Activated T-helper 17 cell treated with anti-CD3 and anti-CD28 coated beads, Interleukin-2, amount 50 U/mL, for 72 hours (primary cell): Measurements from ENCODE around the gene PRKD1. TPM values are rescaled to one million over a fixed set of nuclear protein-coding genes. Genes with fewer than 3 reads are reported as not detected.

ENCODE experiments used
- ATAC-seq: fragments of 150-1000 bp; cut with Tn5 transposase; replicated peaks from 2 replicates; pipeline ENCODE4 v1.10.0; 2021; ENCODE audit warnings: mild to moderate bottlenecking, moderate library complexity
- H3K27ac Mint-ChIP-seq: one replicate; pipeline ENCODE4 v1.8.0; 2022; ENCODE audit warnings: mixed read lengths
- H3K27me3 Mint-ChIP-seq: one replicate; pipeline ENCODE4 v1.8.0; 2022; ENCODE audit warnings: mixed read lengths
- H3K36me3 Mint-ChIP-seq: one replicate; pipeline ENCODE4 v1.8.0; 2022; ENCODE audit warnings: low read depth, mild to moderate bottlenecking, mixed read lengths
- H3K4me1 Mint-ChIP-seq: one replicate; pipeline ENCODE4 v1.8.0; 2022; ENCODE audit warnings: mixed read lengths
- H3K4me3 Mint-ChIP-seq: one replicate; pipeline ENCODE4 v1.8.0; 2022; ENCODE audit warnings: mild to moderate bottlenecking, mixed read lengths
- H3K9me3 Mint-ChIP-seq: one replicate; pipeline ENCODE4 v1.8.0; 2022; ENCODE audit warnings: mixed read lengths
- total RNA-seq, 2 donors: library from RNA; stranded (reverse); gene quantifications; one replicate each; pipeline ENCODE4 v1.2.3, GENCODE V29; 2022

PRKD1 gene
- total RNA-seq, 2 donors from 2014 or later, result not detected

DNA sequence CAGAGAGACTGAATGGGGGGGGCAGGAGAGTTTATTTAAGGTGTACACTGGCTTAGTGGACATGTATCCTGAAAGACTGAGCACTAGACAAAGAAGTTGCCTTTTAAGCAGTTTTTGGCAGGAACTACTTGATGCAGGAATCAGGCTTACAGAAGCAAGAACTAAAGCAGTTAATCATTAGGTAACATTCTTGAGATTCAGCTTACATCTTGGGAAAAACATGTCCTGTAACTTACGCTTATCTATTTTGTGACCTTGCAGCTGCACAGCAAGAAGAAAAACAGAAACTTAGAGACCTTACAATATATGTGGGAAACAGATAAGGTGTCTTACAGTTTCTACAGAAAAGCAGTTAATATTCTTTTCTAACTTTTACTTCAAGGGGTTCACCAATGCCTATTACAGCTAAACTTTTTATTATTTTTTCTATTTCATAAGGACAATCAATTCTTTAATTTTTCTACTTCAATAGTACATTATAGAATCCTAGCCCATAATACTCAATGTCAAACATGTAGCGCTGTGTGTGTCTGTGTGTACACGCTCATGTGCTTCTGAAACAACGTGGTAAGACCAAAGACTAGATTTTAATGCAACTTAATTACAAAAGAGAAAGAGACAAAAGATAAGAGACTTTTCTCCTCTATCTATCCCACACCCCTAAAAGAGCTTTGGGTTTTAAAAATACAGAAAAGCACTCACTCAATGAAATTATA is 276.9 kb downstream of the PRKD1 start:
- no peaks in the 10 kb centered on the region for H3K36me3 Mint-ChIP-seq
- no peaks in the 10 kb centered on the region for H3K4me1 Mint-ChIP-seq
- peaks cover 16% of the 10 kb centered on the region for H3K9me3 Mint-ChIP-seq
- no peak overlapping the region for H3K27ac Mint-ChIP-seq
- H3K27me3 Mint-ChIP-seq, result no peaks in the 10 kb centered on the region
- no peak overlapping the region for H3K4me3 Mint-ChIP-seq
- ATAC-seq, result no peak

DNA sequence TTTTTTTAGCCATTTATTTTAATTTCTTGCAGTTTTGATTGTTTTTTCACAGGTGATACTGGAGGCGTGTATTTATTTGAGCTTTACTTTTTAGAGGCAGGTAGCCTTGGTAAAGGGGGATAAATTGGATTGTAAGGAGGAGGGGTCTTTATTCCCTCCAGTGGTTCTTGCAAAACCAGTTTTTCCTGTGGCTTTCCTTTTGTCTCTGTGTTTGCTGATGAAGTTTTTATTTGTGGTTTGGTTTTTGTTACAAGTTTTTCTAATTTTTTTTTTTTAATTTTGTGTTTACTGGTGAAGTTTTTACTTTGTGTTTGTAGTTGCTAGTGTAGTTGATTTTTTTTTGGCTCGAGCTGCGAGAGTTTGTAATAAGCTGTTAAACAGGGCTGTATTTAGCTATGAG is 278.5 kb downstream of the PRKD1 start:
- Mint-ChIP-seq H3K4me3 (no peak overlapping the region), H3K36me3 (no peaks in the 10 kb centered on the region), H3K9me3 (peaks cover 18% of the 10 kb centered on the region), H3K27me3 (no peaks in the 10 kb centered on the region), H3K27ac (no peak overlapping the region), H3K4me1 (no peaks in the 10 kb centered on the region)
- ATAC-seq, result no peak

DNA sequence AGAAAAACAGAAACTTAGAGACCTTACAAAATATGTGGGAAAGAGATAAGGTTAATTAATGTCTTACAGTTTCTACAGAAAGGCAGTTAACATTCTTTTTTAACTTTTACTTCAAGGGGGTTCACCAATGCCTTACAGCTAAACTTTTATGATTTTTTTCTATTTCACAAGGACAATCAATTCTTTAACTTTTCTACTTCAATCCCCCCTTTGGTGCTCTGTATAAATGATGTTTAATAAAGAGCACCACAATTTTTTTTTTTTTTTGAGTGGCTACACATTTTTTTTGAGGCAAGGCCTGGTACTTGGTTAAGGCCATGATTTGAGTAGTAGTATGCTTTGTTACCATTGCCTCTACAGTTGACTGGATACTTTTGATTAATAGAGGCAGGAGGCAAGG is 279.6 kb downstream of the PRKD1 start:
- Mint-ChIP-seq H3K27me3 (no peaks in the 10 kb centered on the region), H3K4me1 (no peaks in the 10 kb centered on the region), H3K27ac (no peak overlapping the region), H3K9me3 (peaks cover 18% of the 10 kb centered on the region), H3K4me3 (no peak overlapping the region), H3K36me3 (no peaks in the 10 kb centered on the region)
- ATAC-seq, result no peak

DNA sequence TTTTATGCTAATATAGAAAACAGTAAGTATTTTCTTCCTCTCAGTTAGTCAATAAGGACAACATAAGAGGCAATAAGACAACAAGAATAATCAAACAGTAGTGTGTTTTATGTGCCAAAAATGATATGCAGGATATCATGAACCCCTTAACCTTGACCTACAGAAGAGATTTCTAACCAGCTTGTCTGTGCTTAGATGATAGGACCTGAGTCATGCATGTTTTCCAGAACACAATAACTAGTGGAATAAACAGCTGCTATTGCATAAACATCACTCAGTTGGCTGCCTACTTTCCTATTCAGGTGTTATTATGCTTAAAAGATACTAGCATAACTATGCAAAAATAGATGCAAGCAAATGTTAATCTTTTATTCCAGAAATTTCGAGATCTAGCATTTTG is 282.5 kb downstream of the PRKD1 start:
- Mint-ChIP-seq H3K4me1 (no peaks in the 10 kb centered on the region), H3K27me3 (no peaks in the 10 kb centered on the region), H3K36me3 (no peaks in the 10 kb centered on the region), H3K9me3 (peaks cover 17% of the 10 kb centered on the region), H3K27ac (no peak overlapping the region), H3K4me3 (no peak overlapping the region)
- ATAC-seq, result no peak

DNA sequence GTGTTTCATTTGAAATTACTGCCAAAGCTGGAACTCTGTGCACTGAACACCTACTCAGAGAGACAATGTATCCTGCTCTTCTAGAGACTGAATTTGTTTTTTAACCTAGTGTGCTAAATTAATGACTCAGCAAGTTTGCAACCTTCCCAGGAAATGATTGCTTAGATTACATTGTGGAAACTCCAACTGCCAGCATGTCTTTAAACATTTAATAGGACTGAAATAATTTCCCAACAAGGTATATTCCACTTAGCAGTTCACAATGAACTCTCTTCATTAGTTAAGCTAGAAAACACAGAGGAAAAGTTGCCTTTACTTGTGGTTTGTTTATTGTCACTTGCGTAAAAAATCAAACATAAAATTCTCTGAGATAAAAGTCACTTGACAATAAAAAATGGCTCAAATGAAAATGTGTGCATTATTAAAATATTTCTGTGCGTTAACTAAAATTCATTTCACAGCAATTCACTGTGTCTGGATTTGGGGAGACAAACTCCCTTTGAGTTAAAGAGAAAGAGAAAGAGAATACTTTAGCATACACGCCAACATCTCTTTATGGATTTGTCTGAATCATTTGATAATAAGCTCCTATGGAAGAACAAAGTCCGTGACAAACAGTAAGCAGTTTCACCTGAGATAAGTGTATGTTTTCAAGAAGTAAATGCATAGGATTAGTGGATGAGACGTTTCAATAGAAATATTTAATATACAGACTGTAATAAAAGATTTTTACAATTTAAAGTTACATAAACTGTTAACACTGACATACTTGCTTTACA is 284.0 kb downstream of the PRKD1 start:
- no peaks in the 10 kb centered on the region for H3K36me3 Mint-ChIP-seq
- ATAC-seq, result no peak
- H3K9me3 Mint-ChIP-seq, result peaks cover 12% of the 10 kb centered on the region
- no peak overlapping the region for H3K27ac Mint-ChIP-seq
- no peak overlapping the region for H3K4me3 Mint-ChIP-seq
- H3K27me3 Mint-ChIP-seq, result no peaks in the 10 kb centered on the region
- no peaks in the 10 kb centered on the region for H3K4me1 Mint-ChIP-seq

DNA sequence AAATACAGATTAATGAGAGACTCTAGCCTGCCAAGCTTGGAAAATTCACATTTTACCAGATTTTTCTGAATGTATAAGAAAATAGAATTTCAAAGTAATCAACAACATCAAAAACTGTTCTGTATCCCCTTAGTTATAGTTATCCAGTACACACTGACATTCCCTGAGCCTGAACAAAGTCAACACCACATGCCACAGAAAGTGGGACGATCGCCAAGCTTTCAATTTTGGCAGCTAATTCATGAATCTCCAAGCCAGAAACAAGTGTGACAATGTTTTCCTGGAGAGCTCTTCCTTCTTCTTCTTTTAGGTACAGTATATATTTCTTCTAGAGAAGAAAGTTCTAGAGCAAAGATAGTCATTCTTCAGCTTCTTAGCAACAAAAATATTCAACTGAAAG is 290.2 kb downstream of the PRKD1 start:
- Mint-ChIP-seq H3K4me1 (no peaks in the 10 kb centered on the region), H3K9me3 (peaks cover 8% of the 10 kb centered on the region), H3K27ac (no peak overlapping the region), H3K4me3 (no peak overlapping the region), H3K36me3 (no peaks in the 10 kb centered on the region), H3K27me3 (no peaks in the 10 kb centered on the region)
- no peak for ATAC-seq

DNA sequence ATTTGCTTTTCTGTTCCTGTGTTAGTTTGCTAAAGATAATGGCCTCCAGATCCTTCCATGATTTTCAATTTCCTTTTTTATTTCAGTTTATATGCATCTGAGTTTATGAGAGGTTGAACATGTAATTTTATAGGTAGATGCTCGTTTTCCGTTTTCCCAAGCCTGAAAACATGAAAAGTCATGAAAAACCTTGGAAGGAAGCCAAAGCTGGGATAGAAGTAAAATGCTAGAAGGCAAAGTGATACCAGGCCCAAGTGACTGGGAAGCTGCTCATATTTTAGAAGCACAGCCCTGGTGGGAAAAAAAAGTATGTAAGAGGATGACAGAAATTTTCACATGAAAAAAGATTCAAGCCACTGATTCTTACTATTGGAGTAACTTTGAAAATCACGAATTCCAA is 290.8 kb downstream of the PRKD1 start:
- ATAC-seq, result no peak
- Mint-ChIP-seq H3K4me1 (no peaks in the 10 kb centered on the region), H3K36me3 (no peaks in the 10 kb centered on the region), H3K27me3 (no peaks in the 10 kb centered on the region), H3K27ac (no peak overlapping the region), H3K9me3 (peaks cover 10% of the 10 kb centered on the region), H3K4me3 (no peak overlapping the region)

DNA sequence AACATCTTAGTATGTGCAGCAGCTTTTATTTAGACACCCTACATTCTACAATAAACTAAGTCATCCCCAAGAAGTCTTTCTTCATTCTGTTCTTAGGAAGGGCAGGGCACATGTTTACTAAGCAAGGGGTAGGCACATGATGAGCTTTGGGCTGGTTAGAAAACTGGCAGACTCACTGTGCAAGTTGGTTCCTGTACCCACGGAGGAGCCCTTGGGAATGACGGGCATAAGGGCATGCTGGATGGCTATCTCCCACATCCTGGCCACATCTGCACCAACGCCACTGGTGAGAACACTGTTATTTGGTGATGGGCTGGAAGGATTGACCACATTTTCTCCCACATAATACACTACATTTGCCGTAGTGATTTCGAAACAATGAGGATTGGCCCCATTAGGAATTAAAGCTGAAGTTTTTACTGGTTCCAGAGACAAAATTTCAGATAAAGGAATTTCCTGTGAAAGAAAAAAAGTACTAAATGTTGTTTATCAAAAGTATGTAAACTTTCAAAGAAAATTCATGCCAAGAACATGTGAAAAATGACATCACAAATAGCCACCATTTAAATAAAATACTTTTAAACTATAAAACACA is 297.0 kb downstream of the PRKD1 start:
- H3K9me3 Mint-ChIP-seq, result peaks cover 10% of the 10 kb centered on the region
- no peak overlapping the region for H3K4me3 Mint-ChIP-seq
- no peak for ATAC-seq
- no peaks in the 10 kb centered on the region for H3K4me1 Mint-ChIP-seq
- H3K27me3 Mint-ChIP-seq, result no peaks in the 10 kb centered on the region
- no peaks in the 10 kb centered on the region for H3K36me3 Mint-ChIP-seq
- no peak overlapping the region for H3K27ac Mint-ChIP-seq

DNA sequence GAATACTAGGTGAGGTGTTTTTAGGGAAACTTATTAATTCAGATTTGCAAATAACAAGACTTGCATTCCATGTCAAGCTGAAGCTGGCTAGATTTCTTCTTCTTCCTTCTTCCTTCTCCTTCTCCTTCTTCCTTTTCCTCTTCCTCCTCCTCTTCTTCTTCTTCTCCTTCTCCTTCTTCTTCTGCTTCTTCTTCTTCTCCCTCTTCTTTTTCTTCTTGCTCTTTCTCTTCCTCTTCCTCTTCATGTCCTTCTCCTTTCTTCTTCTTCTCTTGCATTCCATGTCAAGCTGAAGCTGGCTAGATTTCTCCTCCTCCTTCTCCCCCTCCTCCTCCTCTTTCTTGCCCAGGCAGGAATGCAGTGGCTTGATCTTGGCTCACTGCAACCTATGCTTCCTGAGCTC is 297.8 kb downstream of the PRKD1 start:
- H3K4me1 Mint-ChIP-seq, result no peaks in the 10 kb centered on the region
- H3K27ac Mint-ChIP-seq, result no peak overlapping the region
- H3K9me3 Mint-ChIP-seq, result peaks cover 12% of the 10 kb centered on the region
- H3K4me3 Mint-ChIP-seq, result no peak overlapping the region
- ATAC-seq, result no peak
- H3K36me3 Mint-ChIP-seq, result no peaks in the 10 kb centered on the region
- no peaks in the 10 kb centered on the region for H3K27me3 Mint-ChIP-seq

DNA sequence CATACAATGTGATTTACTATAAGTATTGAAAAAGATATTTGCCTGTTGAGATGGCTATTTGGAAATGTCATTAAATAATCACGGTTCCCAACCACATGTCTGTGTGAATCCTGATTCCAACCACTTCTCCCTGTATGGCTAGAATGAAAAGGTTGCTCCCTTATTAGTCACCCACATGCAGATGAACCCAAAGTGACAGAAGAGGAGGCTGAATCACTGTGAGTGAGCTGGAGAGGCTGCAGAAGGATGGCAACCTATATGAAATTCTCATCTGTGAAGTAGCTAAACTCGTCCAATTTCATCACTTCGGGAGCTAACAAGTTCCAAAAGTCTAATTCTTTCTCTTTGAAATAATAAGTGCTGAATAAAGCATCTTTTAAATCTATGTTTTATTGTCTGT is 300.5 kb downstream of the PRKD1 start:
- Mint-ChIP-seq H3K27me3 (no peaks in the 10 kb centered on the region), H3K36me3 (no peaks in the 10 kb centered on the region), H3K4me1 (no peaks in the 10 kb centered on the region), H3K4me3 (no peak overlapping the region), H3K27ac (no peak overlapping the region), H3K9me3 (peaks cover 9% of the 10 kb centered on the region)
- no peak for ATAC-seq

DNA sequence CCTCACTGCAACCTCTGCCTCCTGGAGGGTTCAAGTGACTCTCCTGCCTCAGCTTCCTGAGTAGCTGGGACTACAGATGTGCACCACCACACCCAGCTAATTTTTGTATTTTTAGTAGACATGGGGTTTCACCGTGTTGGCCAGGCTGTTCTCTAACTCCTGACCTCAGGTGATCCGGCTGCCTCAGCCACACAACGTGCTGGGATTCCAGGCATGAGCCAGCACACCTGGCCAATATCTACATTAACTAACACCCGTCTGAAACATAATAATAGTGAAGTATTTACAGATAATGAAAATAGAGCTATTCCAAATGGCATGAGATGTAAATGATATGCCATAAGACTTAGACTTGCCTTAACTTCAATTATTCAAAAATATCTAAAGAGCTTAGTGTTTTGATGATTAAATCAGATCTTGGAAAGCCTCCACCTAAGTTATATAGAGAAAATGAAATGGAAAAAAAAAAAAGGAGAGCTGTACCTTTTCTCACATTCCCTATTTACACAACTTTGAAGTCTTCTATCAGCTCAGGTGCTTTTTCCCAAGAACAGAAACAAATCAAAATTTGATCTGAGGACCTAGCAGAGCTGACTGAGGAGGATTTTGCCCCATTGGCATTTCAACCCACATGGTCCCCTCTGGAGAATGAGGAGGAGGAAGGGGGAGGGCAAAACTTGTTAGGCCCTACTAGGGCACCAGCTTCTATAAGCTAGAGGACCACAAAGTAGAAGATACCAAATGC is 309.2 kb downstream of the PRKD1 start:
- Mint-ChIP-seq H3K9me3 (peaks cover 9% of the 10 kb centered on the region), H3K27me3 (no peaks in the 10 kb centered on the region), H3K4me3 (no peak overlapping the region), H3K4me1 (no peaks in the 10 kb centered on the region), H3K27ac (no peak overlapping the region), H3K36me3 (no peaks in the 10 kb centered on the region)
- no peak for ATAC-seq

DNA sequence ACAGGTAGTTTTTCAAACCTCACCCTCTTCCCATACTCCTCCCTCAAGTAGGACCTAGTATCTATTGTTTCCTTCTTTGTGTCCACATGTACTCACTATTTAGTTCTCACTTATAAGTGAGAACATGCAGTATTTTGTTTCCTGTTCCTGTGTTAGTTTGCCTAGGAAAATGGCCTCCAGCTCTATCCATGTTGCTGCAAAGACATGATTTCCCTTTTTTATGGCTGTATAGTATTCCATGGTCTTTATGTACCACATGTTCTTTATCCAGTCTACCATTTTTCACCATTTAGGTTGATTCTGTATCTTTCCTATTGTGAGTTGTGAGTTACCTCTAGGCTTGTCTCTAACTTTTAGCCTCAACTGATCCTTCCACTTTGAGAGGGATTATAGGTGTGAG is 310.7 kb downstream of the PRKD1 start:
- Mint-ChIP-seq H3K4me1 (no peaks in the 10 kb centered on the region), H3K4me3 (no peak overlapping the region), H3K9me3 (peaks cover 5% of the 10 kb centered on the region), H3K36me3 (no peaks in the 10 kb centered on the region), H3K27me3 (no peaks in the 10 kb centered on the region), H3K27ac (no peak overlapping the region)
- no peak for ATAC-seq

DNA sequence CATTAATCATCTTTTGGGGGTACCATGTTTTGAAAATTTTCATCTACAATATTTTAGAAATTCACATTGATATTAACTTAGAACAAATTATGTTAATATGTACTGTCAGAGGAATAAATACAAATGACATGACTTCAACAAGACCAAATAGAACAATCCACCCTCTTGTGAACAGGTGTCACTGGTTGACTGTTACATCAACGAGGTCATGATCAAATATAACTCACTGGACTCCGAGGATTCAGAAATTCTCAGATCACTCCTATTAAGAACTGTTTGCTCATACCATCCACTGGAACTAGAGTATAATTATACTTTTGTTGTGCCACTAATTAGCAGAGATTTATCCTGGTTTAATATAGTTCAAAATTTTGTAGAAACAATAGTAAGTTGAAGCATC is 318.8 kb downstream of the PRKD1 start:
- ATAC-seq, result no peak
- no peak overlapping the region for H3K27ac Mint-ChIP-seq
- H3K9me3 Mint-ChIP-seq, result peaks cover 7% of the 10 kb centered on the region
- no peak overlapping the region for H3K4me3 Mint-ChIP-seq
- H3K36me3 Mint-ChIP-seq, result no peaks in the 10 kb centered on the region
- H3K4me1 Mint-ChIP-seq, result no peaks in the 10 kb centered on the region
- H3K27me3 Mint-ChIP-seq, result no peaks in the 10 kb centered on the region

DNA sequence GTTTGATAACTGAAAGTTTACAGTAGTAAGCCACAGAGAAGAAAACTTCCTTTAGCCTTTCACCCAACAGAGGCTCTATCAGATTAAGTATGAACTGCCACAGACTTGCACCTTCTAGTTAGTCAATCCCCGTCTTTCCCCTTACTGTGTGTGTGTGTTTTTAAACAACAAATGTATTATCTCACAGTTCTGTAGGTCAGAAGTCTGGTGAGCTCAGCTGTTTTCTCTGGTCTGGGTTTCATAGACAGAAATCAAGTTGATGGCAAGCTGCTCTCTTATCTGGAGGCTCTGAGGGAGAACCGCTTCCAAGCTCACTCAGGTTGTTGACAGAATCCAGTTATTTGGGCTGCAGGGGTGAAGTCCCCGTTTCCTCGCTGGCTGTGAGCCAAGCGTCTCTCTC is 320.5 kb downstream of the PRKD1 start:
- Mint-ChIP-seq H3K9me3 (peaks cover 7% of the 10 kb centered on the region), H3K4me1 (no peaks in the 10 kb centered on the region), H3K4me3 (no peak overlapping the region), H3K36me3 (no peaks in the 10 kb centered on the region), H3K27ac (no peak overlapping the region), H3K27me3 (no peaks in the 10 kb centered on the region)
- ATAC-seq, result no peak
